Neural cell (in vitro differentiated cells): ENCODE results near the gene RUFY3. TPM values are rescaled to one million over a fixed set of nuclear protein-coding genes. Genes with fewer than 3 reads are reported as not detected.

Experiments
- H2AFZ ChIP-seq: fragments of 200-600, 300-800 bp; sonication (generic), shearing (Covaris generic); 2 replicates; pipeline ENCODE4 v1.6.0; 2014; ENCODE audit warnings: low read depth, mild to moderate bottlenecking, antibody characterized with exemption, low read length, moderate library complexity
- H3F3A ChIP-seq: fragments of 200-600 bp; shearing (Covaris generic); 2 replicates; pipeline ENCODE4 v1.6.1; 2016; ENCODE audit warnings: mild to moderate bottlenecking, moderate library complexity, mixed read lengths, antibody characterized with exemption, low read length; ENCODE audit not compliant: insufficient read depth, poor library complexity, severe bottlenecking
- H3K27ac ChIP-seq: fragments of 200-600, 300-800 bp; sonication (generic), shearing (Covaris generic); 2 replicates; pipeline ENCODE4 v1.5.1; 2014; ENCODE audit warnings: mild to moderate bottlenecking, low read length, moderate library complexity
- H3K27me3 ChIP-seq: fragments of 300-800, 200-600 bp; sonication (generic), shearing (Covaris generic); 2 replicates; pipeline ENCODE4 v1.6.0; 2014; ENCODE audit warnings: mild to moderate bottlenecking, low read depth, low read length, moderate library complexity; ENCODE audit not compliant: insufficient read depth
- H3K36me3 ChIP-seq: fragments of 300-800, 200-600 bp; sonication (generic), shearing (Covaris generic); 2 replicates; pipeline ENCODE4 v1.5.1; 2014; ENCODE audit warnings: mild to moderate bottlenecking, antibody characterized with exemption, low read length, moderate library complexity; ENCODE audit not compliant: insufficient read depth
- H3K4me2 ChIP-seq: fragments of 300-800, 200-600 bp; sonication (generic), shearing (Covaris generic); 2 replicates; pipeline ENCODE4 v1.6.0; 2014; ENCODE audit warnings: mild to moderate bottlenecking, low read length
- H3K4me3 ChIP-seq: fragments of 300-800, 200-600 bp; sonication (generic), shearing (Covaris generic); 2 replicates; pipeline ENCODE4 v1.5.1; 2014; ENCODE audit warnings: mild to moderate bottlenecking, low read length, moderate library complexity
- H3K79me2 ChIP-seq: fragments of 200-600 bp; shearing (Covaris generic); replicated peaks from 2 replicates; pipeline ENCODE4 v1.6.0; 2014; ENCODE audit warnings: mild to moderate bottlenecking, low read length, moderate library complexity; ENCODE audit not compliant: insufficient read depth
- H3K9ac ChIP-seq: fragments of 300-800, 200-600 bp; sonication (generic), shearing (Covaris generic); 2 replicates; pipeline ENCODE4 v1.6.1; 2016; ENCODE audit warnings: mild to moderate bottlenecking, low read length, mixed read lengths
- H3K9me2 ChIP-seq: fragments of 200-600 bp; shearing (Covaris generic); 2 replicates; pipeline ENCODE4 v1.6.1; 2016; ENCODE audit warnings: mild to moderate bottlenecking, low read length, mixed read lengths; ENCODE audit not compliant: insufficient read depth
- H3K9me3 ChIP-seq: fragments of 200-600, 300-800 bp; sonication (generic), shearing (Covaris generic); 2 replicates; pipeline ENCODE4 v1.6.1; 2016; ENCODE audit warnings: mild to moderate bottlenecking, mixed run types, low read length, moderate library complexity, mixed read lengths
- H4K20me1 ChIP-seq: fragments of 200-600 bp; shearing (Covaris generic); 2 replicates; pipeline ENCODE4 v1.6.1; 2016; ENCODE audit warnings: mild to moderate bottlenecking, mixed run types; ENCODE audit not compliant: insufficient read depth
- CTCF ChIP-seq: fragments of 450-650 bp; IDR thresholded peaks from 2 replicates; pipeline ENCODE4 v1.5.1; 2014; ENCODE audit warnings: antibody characterized with exemption, mild to moderate bottlenecking, moderate library complexity; ENCODE audit not compliant: poor library complexity, severe bottlenecking
- EP300 ChIP-seq: fragments of 450-650 bp; conservative IDR thresholded peaks from 2 replicates; pipeline ENCODE4 v1.6.1; 2014; ENCODE audit warnings: antibody characterized with exemption, mild to moderate bottlenecking, moderate library complexity; ENCODE audit not compliant: poor library complexity, severe bottlenecking
- EZH2 ChIP-seq: fragments of 200-600, 300-800 bp; shearing (Covaris generic), sonication (generic); IDR thresholded peaks from 2 replicates; pipeline ENCODE4 v1.6.1; 2014; ENCODE audit warnings: antibody characterized with exemption, low read length, borderline replicate concordance, mild to moderate bottlenecking; ENCODE audit not compliant: insufficient read depth, poor library complexity, severe bottlenecking
- MXI1 ChIP-seq: fragments of 450-650 bp; conservative IDR thresholded peaks from 2 replicates; pipeline ENCODE4 v1.6.1; 2014; ENCODE audit warnings: antibody characterized with exemption, mild to moderate bottlenecking; ENCODE audit not compliant: poor library complexity, severe bottlenecking
- POLR2AphosphoS5 ChIP-seq: IDR thresholded peaks from 2 replicates; pipeline ENCODE4 v1.6.1; 2012
- RAD21 ChIP-seq: fragments of 450-650 bp; conservative IDR thresholded peaks from 2 replicates; pipeline ENCODE4 v1.6.1; 2014; ENCODE audit warnings: antibody characterized with exemption, mild to moderate bottlenecking, moderate library complexity
- REST ChIP-seq: IDR thresholded peaks from 2 replicates; pipeline ENCODE4 v1.6.1; 2012; ENCODE audit warnings: borderline replicate concordance
- SMC3 ChIP-seq: fragments of 450-650 bp; conservative IDR thresholded peaks from 2 replicates; pipeline ENCODE4 v1.6.1; 2014; ENCODE audit warnings: antibody characterized with exemption, mild to moderate bottlenecking, moderate library complexity; ENCODE audit not compliant: poor library complexity
- TAF1 ChIP-seq: IDR thresholded peaks from 2 replicates; pipeline ENCODE4 v1.6.1; 2012; ENCODE audit warnings: low read depth
- polyA plus RNA-seq: library from polyadenylated mRNA; depleted of rRNA; stranded (reverse); fragments of >200 nt; gene quantifications from 2 replicates; pipeline ENCODE4 v1.2.3, GENCODE V29; 2014
- small RNA-seq, 3 experiments: library from RNA; depleted of rRNA; stranded (forward); fragments of <200 nt; gene quantifications; one replicate each; pipeline ENCODE3, GENCODE V24; 2012

RUFY3 gene
- polyA plus RNA-seq, 1 donor from 2014 or later, result 414 TPM

GRCh38 chr4:70855464-70855863 lies 133.7 kb downstream of the RUFY3 start:
- H3K9ac ChIP-seq, result no peak overlapping the region
- H3F3A ChIP-seq, result no peaks in the 10 kb centered on the region
- no peak overlapping the region for H3K4me2 ChIP-seq
- H3K9me3 ChIP-seq, result no peaks in the 10 kb centered on the region
- TF ChIP-seq SMC3, result no peak
- no peak for TF ChIP-seq POLR2AphosphoS5
- TF ChIP-seq CTCF, result no peak
- TF ChIP-seq REST, result no peak
- no peak for TF ChIP-seq RAD21
- no peak for TF ChIP-seq MXI1
- TF ChIP-seq TAF1, result no peak
- TF ChIP-seq EZH2, result no peak
- TF ChIP-seq EP300, result no peak
- H3K79me2 ChIP-seq, result no peaks in the 10 kb centered on the region
- H3K27me3 ChIP-seq, result no peaks in the 10 kb centered on the region
- H4K20me1 ChIP-seq, result no peaks in the 10 kb centered on the region
- H3K4me3 ChIP-seq, result no peak overlapping the region
- H3K27ac ChIP-seq, result no peak overlapping the region
- no peaks in the 10 kb centered on the region for H3K36me3 ChIP-seq
- no peak overlapping the region for H2AFZ ChIP-seq
- H3K9me2 ChIP-seq, result no peaks in the 10 kb centered on the region

Small RNA genes lying within 50 kb of the gene (small RNA-seq; reads per million reads assigned to genes)
- gene RF00026 (0 reads per million in 3 experiments), gene RNU6-520P (0 to 0.03 (median 0) reads per million in 3 experiments), gene RNU6-784P (0.86 to 50.8 (median 0.94) reads per million in 3 experiments), gene RNU6-891P (0 to 0.16 (median 0.06) reads per million in 3 experiments)

Other genes with a start within 250 kb of the RUFY3 start
- gene MUC7, start 249.8 kb upstream of the RUFY3 start, polyA plus RNA-seq, result not detected in 2 replicates
- gene AMTN, start 203.4 kb upstream of the RUFY3 start, polyA plus RNA-seq, result not detected in 2 replicates
- 1.2 and 1.5 TPM in 2 replicates for gene AMBN, start 129.7 kb upstream of the RUFY3 start, polyA plus RNA-seq
- gene ENAM, start 93.2 kb upstream of the RUFY3 start, polyA plus RNA-seq, result 0.18 TPM in 1 of 2 replicates, not detected in the other
- gene JCHAIN, start 55.5 kb upstream of the RUFY3 start, polyA plus RNA-seq, result not detected in 2 replicates
- 11.3 and 13.1 TPM in 2 replicates for gene UTP3, start 33.4 kb upstream of the RUFY3 start, polyA plus RNA-seq
- 83.3 and 85.5 TPM in 2 replicates for gene GRSF1, start 117.9 kb downstream of the RUFY3 start, polyA plus RNA-seq
- gene MOB1B, start 180.4 kb downstream of the RUFY3 start, polyA plus RNA-seq, result 24.1 and 32.9 TPM in 2 replicates